HepG2 (cell line): Measurements from ENCODE around the gene SLC45A1. TPM values are rescaled to one million over a fixed set of nuclear protein-coding genes. Genes with fewer than 3 reads are reported as not detected.
A peak's percentile ranks its signal among the peaks of the same experiment; 100 is the strongest.

Experiments used
- ARNTL ChIP-seq: sonication (generic); formaldehyde crosslinking; IDR thresholded peaks from 2 replicates; pipeline ENCODE4 v1.4.0; 2020; ENCODE audit warnings: mild to moderate bottlenecking, missing genetic modification reagents
- ASH2L ChIP-seq: fragments of 300-600, 200-600 bp; sonication (generic); IDR thresholded peaks from 2 replicates; pipeline ENCODE4 v1.7.0; 2017; ENCODE audit warnings: low read depth, mild to moderate bottlenecking, moderate library complexity, mixed read lengths, low read length; ENCODE audit not compliant: insufficient read length
- HMGXB3 ChIP-seq: sonication (generic); formaldehyde crosslinking; IDR thresholded peaks from 2 replicates; pipeline ENCODE4 v1.4.0; 2020; ENCODE audit warnings: missing genetic modification reagents, borderline replicate concordance
- IKZF5 ChIP-seq: IDR thresholded peaks from 2 replicates; pipeline ENCODE4 v1.6.1; 2018; ENCODE audit warnings: missing genetic modification reagents, mild to moderate bottlenecking, missing compliant biosample characterization
- KLF16 ChIP-seq, 2 experiments: sonication (generic) in 1 of 2; formaldehyde crosslinking in 1 of 2; IDR thresholded peaks; 2 replicates each; pipeline versions ENCODE4 v1.6.1 to v1.8.0; 2016 to 2023; ENCODE audit warnings: missing genetic modification reagents in 2 of 2, missing compliant biosample characterization in 1 of 2
- MAFF ChIP-seq: IDR thresholded peaks from 2 replicates; pipeline ENCODE4 v1.6.1; 2011; ENCODE audit warnings: low read depth, low read length, improper control_type of control experiment
- PRPF4 ChIP-seq: fragments of 200-400 bp; formaldehyde crosslinking; IDR thresholded peaks from 2 replicates; pipeline ENCODE4 v1.6.1; 2016; ENCODE audit warnings: low read length, low read depth; ENCODE audit not compliant: poor library complexity, severe bottlenecking
- RCOR2 ChIP-seq: IDR thresholded peaks from 2 replicates; pipeline ENCODE4 v1.6.1; 2016; ENCODE audit warnings: missing biosample characterization, missing genetic modification reagents
- SALL1 ChIP-seq: sonication (generic); formaldehyde crosslinking; IDR thresholded peaks from 2 replicates; pipeline ENCODE4 v1.8.0; 2022; ENCODE audit warnings: mild to moderate bottlenecking, missing genetic modification reagents
- SNAPC5 ChIP-seq: sonication (generic); formaldehyde crosslinking; IDR thresholded peaks from 2 replicates; pipeline ENCODE4 v1.8.1; 2023; ENCODE audit warnings: mild to moderate bottlenecking, missing genetic modification reagents, borderline replicate concordance
- ZNF136 ChIP-seq: sonication (generic); formaldehyde crosslinking; IDR thresholded peaks from 2 replicates; pipeline ENCODE4 v1.8.1; 2022; ENCODE audit warnings: low read depth, mild to moderate bottlenecking, moderate library complexity, missing genetic modification reagents
- ZNF331 ChIP-seq: sonication (generic); formaldehyde crosslinking; IDR thresholded peaks from 2 replicates; pipeline ENCODE4 v1.4.0; 2020; ENCODE audit warnings: missing genetic modification reagents
- ZNF333 ChIP-seq: sonication (generic); formaldehyde crosslinking; IDR thresholded peaks from 2 replicates; pipeline ENCODE4 v1.4.0; 2020; ENCODE audit warnings: mild to moderate bottlenecking, missing genetic modification reagents, borderline replicate concordance
- ZNF574 ChIP-seq: sonication (generic); formaldehyde crosslinking; IDR thresholded peaks from 2 replicates; pipeline ENCODE4 v1.4.0; 2020; ENCODE audit warnings: missing genetic modification reagents
- ZNF678 ChIP-seq: sonication (generic); formaldehyde crosslinking; IDR thresholded peaks from 2 replicates; pipeline ENCODE4 v1.4.0; 2020; ENCODE audit warnings: mild to moderate bottlenecking, missing genetic modification reagents
- polyA plus RNA-seq, 8 experiments: library from polyadenylated mRNA; depleted of rRNA in 3 of 8; stranded (reverse) in 7 of 8; unstranded in 1 of 8; fragments of >200 nt; fragmentation: Illumina TruSeq in 4 of 8; extraction: Trizol in 4 of 8; gene quantifications; 2 replicates each; pipeline versions ENCODE4 v1.2.1 to v1.2.3, GENCODE V29; 2011 to 2016; ENCODE audit warnings: low read depth in 4 of 8, missing spikeins in 1 of 8, mixed read lengths in 1 of 8; ENCODE audit not compliant: insufficient read depth in 1 of 8
- total RNA-seq, 5 experiments: library from RNA; depleted of rRNA; stranded (reverse); fragments of >200 nt; fragmentation: Illumina TruSeq; extraction: Trizol; gene quantifications; 2 replicates each; pipeline ENCODE4 v1.2.3, GENCODE V29; 2016; ENCODE audit warnings: low read depth in 1 of 5
- TF ChIP-seq, protein P1 (sequence below): sonication (generic); formaldehyde crosslinking; IDR thresholded peaks from 2 replicates; pipeline ENCODE4 v1.8.1; 2022; ENCODE audit warnings: low read depth, mild to moderate bottlenecking, missing genetic modification reagents

The SLC45A1 gene
- total and polyA plus RNA-seq, 2 of the 13 experiments (the other 11 are each of a cell fraction or from before 2014, with no cell fraction given) = not detected

- TF ChIP-seq ZNF574 (CRISPR knock-in tag) (peak; percentile 61; the same call in 1 of the 2 replicates), SNAPC5 (no peak), HMGXB3 (CRISPR knock-in tag) (0 out of 2 replicates have a peak, but pooled peaks have one; percentile 29), ZNF678 (no peak), ASH2L (no peak), RCOR2 (CRISPR knock-in tag) (no peak), ZNF333 (no peak), KLF16 (CRISPR knock-in tag; IDR thresholded peaks at IDR 0.05) (peak in 1 of 2 experiments; percentile 68; a peak in 1 of 4 replicates), SALL1 (peak; percentile 81), ZNF331 (CRISPR knock-in tag) (0 out of 2 replicates have a peak, but pooled peaks have one; percentile 48), PRPF4 (no peak), ZNF136 (no peak), IKZF5 (CRISPR knock-in tag) (0 out of 2 replicates have a peak, but pooled peaks have one; percentile 48), ARNTL (CRISPR knock-in tag) (peak; percentile 65; the same call in 1 of the 2 replicates), MAFF (no peak)
- TF ChIP-seq, protein P1, sequence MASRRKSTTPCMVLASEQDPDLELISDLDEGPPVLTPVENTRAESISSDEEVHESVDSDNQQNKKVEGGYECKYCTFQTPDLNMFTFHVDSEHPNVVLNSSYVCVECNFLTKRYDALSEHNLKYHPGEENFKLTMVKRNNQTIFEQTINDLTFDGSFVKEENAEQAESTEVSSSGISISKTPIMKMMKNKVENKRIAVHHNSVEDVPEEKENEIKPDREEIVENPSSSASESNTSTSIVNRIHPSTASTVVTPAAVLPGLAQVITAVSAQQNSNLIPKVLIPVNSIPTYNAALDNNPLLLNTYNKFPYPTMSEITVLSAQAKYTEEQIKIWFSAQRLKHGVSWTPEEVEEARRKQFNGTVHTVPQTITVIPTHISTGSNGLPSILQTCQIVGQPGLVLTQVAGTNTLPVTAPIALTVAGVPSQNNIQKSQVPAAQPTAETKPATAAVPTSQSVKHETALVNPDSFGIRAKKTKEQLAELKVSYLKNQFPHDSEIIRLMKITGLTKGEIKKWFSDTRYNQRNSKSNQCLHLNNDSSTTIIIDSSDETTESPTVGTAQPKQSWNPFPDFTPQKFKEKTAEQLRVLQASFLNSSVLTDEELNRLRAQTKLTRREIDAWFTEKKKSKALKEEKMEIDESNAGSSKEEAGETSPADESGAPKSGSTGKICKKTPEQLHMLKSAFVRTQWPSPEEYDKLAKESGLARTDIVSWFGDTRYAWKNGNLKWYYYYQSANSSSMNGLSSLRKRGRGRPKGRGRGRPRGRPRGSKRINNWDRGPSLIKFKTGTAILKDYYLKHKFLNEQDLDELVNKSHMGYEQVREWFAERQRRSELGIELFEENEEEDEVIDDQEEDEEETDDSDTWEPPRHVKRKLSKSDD (CRISPR knock-in tag) = 0 out of 2 replicates have a peak, but pooled peaks have one; percentile 53
These were observed 35.9 kb upstream of the SLC45A1 start (continued) for GRCh38 chr1:8281843-8282509.
